ENCODE results near the gene CDK1. TPM values are rescaled to one million over a fixed set of nuclear protein-coding genes. Genes with fewer than 3 reads are reported as not detected.
A peak's percentile ranks its signal among the peaks of the same experiment; 100 is the strongest.

Gene CDK1
- total and polyA plus RNA-seq, 2 of the 8 experiments (the other 6 are each of a cell fraction or from before 2014, with no cell fraction given), result 29.4 to 111 TPM

DNA sequence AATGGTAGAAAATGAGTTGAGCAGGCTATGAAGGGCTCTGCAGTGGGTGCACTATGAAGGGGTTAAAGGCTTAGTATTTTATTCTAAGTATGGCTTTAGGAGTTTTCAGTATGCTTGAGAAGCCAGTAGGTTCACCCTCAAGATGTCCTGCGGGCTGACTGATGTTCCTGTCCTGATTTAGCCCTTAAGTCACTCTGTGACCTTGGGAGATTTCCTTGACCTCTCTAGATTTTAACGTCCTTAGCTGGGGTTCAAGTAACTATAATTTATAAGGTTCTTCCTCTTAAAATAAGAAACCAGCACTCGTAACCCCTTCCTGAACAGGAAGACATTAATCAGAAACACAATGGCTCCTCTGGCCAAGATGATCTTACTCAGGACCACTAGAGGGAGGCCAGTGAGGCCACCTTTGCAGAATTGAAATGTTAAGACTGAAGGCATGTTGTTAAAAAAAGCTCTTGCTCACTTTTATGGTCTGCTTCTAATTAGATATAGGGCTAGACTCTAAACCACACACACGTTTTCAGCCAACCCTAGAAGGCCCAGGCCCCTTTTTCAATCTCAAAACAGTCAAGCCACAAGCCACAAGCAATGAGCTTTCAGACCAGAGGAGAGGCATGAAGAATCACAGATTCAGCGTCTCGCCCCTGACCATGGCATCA is 41.9 kb downstream of the CDK1 start:
- H3K27ac ChIP-seq (ENCODE audit: low read depth, low read length), result no peak overlapping the region
- no peak overlapping the region for H3K56ac ChIP-seq (replicated peaks; ENCODE audit: insufficient read length, low read depth, low read length)
- POLR2A ChIA-PET (ENCODE audit: partially characterized antibody), result interaction anchor here (1.0 kb wide), 1 partner anchor 123 kb away, joined by 4 read pairs; no protein-coding TSS in a partner anchor
- 83% methylated on average over 6 of the region's 6 CpGs; no CpG with 5 or more reads in 1 of the 2 experiments for WGBS, 2 experiments (ENCODE audit: extremely low coverage in 1 of 2, insufficient coverage in 1 of 2, insufficient read length in 1 of 2, insufficient replicate concordance in 2 of 2, low coverage in 1 of 2, low lambda C conversion rate in 2 of 2, missing lambda C conversion rate in 1 of 2)
- H2AFZ ChIP-seq (ENCODE audit: low read length), result peak overlapping the region; percentile 90; the same call in 1 of the 2 replicates
- H2BK20ac ChIP-seq (ENCODE audit: low read length), result no peak overlapping the region
- no peak overlapping the region for H4K8ac ChIP-seq (ENCODE audit: extremely low read depth, insufficient read depth, low read length)
- no peak overlapping the region for H4K91ac ChIP-seq (replicated peaks; ENCODE audit: insufficient read length, low read length)
- no peak overlapping the region for H3K18ac ChIP-seq (ENCODE audit: extremely low read depth, low read length)
- no peak overlapping the region for H3K4ac ChIP-seq (replicated peaks; ENCODE audit: insufficient read length, low read depth, low read length)
- FAIRE-seq (no peak), DNase-seq (ENCODE audit: low read depth in 1 of 2, low spot score in 2 of 2) (no peak)
- no peak overlapping the region for H2BK5ac ChIP-seq (ENCODE audit: low read depth, low read length)
- H3K23ac ChIP-seq (ENCODE audit: insufficient read length), result no peak overlapping the region
- H4K20me1 ChIP-seq (replicated peaks in 1 of 2; ENCODE audit: control insufficient read depth in 1 of 2, insufficient read depth in 2 of 2, low read length in 2 of 2), result no peaks in the 10 kb centered on the region
- CTCF ChIA-PET (ENCODE audit: partially characterized antibody), result interaction anchor here (0.7 to 2.5 kb wide), 31 partner anchors 10 to 381 kb away, joined by 3 to 22 read pairs (median 4); no protein-coding TSS in a partner anchor
- H3K4me2 ChIP-seq (ENCODE audit: insufficient read depth in 1 of 2, low read depth in 2 of 2, low read length in 2 of 2), result no peak overlapping the region
- H3K36me3 ChIP-seq (ENCODE audit: control insufficient read depth in 2 of 4, insufficient read depth in 4 of 4, low read length in 3 of 4), result no peaks in the 10 kb centered on the region
- no peaks in the 10 kb centered on the region for H3K79me2 ChIP-seq (ENCODE audit: control insufficient read depth in 1 of 2, insufficient read depth in 2 of 2, low read length in 2 of 2)
- H3K4me1 ChIP-seq (replicated peaks in 1 of 4; ENCODE audit: control insufficient read depth in 3 of 4, insufficient read depth in 4 of 4, low read length in 3 of 4), result peaks cover 0 to 3% (median 0%) of the 10 kb centered on the region in 4 experiments; a peak in 1 of 7 replicates
- H3K4me3 ChIP-seq (ENCODE audit: extremely low read depth in 1 of 4, insufficient read depth in 2 of 4, low read depth in 3 of 4, low read length in 4 of 4), result no peak overlapping the region
- no peaks in the 10 kb centered on the region for H3K79me1 ChIP-seq (ENCODE audit: low read depth, low read length)
- no peaks in the 10 kb centered on the region for H3K23me2 ChIP-seq (ENCODE audit: low read depth, low read length)
- H3K14ac ChIP-seq (ENCODE audit: insufficient read length), result no peak overlapping the region
- no peak overlapping the region for H2AK5ac ChIP-seq (ENCODE audit: low read depth, low read length)
- no peak overlapping the region for H2BK12ac ChIP-seq (ENCODE audit: low read depth, low read length)
- no peak overlapping the region for H4K5ac ChIP-seq (ENCODE audit: insufficient read length, low read depth, low read length)
- H3K27me3 ChIP-seq (replicated peaks in 1 of 4; ENCODE audit: control insufficient read depth in 3 of 4, extremely low read depth in 1 of 4, insufficient read depth in 3 of 4, low read length in 3 of 4), result no peaks in the 10 kb centered on the region
- H2BK15ac ChIP-seq (ENCODE audit: low read length), result no peak overlapping the region
- no peak overlapping the region for H2BK120ac ChIP-seq (replicated peaks; ENCODE audit: low read depth, low read length)
- peak overlapping the region in 1 of 4 experiments; percentile 34; a peak in 1 of 7 replicates for H3K9ac ChIP-seq (replicated peaks in 1 of 4; ENCODE audit: extremely low read depth in 1 of 4, low read depth in 3 of 4, low read length in 3 of 4)
- no peaks in the 10 kb centered on the region for H3K9me3 ChIP-seq (ENCODE audit: insufficient read depth in 2 of 2, low read depth in 1 of 2, low read length in 1 of 2)
- peak; percentile 43 to 53 for TF ChIP-seq RAD21 (IDR thresholded peaks at IDR 0.05 in 1 of 2, conservative IDR thresholded peaks at IDR 0.05 in 1 of 2; ENCODE audit: low read depth in 2 of 2, low read length in 2 of 2)
- no peak for TF ChIP-seq TAF7 (optimal IDR thresholded peaks at IDR 0.05; ENCODE audit: borderline replicate concordance, low read depth, low read length)
- no peak for TF ChIP-seq RFX5 (IDR thresholded peaks at IDR 0.05; ENCODE audit: borderline replicate concordance, low read depth, low read length)
- no peak for TF ChIP-seq SUZ12 (IDR thresholded peaks at IDR 0.05; ENCODE audit: low read length)
- TF ChIP-seq, protein P1, sequence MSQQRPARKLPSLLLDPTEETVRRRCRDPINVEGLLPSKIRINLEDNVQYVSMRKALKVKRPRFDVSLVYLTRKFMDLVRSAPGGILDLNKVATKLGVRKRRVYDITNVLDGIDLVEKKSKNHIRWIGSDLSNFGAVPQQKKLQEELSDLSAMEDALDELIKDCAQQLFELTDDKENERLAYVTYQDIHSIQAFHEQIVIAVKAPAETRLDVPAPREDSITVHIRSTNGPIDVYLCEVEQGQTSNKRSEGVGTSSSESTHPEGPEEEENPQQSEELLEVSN (IDR thresholded peaks at IDR 0.05), result no peak
- no peak for TF ChIP-seq KDM5A (IDR thresholded peaks at IDR 0.05; ENCODE audit: low read length)
- no peak for TF ChIP-seq JUN (IDR thresholded peaks at IDR 0.05; ENCODE audit: low read depth, low read length)
- TF ChIP-seq, protein P2, sequence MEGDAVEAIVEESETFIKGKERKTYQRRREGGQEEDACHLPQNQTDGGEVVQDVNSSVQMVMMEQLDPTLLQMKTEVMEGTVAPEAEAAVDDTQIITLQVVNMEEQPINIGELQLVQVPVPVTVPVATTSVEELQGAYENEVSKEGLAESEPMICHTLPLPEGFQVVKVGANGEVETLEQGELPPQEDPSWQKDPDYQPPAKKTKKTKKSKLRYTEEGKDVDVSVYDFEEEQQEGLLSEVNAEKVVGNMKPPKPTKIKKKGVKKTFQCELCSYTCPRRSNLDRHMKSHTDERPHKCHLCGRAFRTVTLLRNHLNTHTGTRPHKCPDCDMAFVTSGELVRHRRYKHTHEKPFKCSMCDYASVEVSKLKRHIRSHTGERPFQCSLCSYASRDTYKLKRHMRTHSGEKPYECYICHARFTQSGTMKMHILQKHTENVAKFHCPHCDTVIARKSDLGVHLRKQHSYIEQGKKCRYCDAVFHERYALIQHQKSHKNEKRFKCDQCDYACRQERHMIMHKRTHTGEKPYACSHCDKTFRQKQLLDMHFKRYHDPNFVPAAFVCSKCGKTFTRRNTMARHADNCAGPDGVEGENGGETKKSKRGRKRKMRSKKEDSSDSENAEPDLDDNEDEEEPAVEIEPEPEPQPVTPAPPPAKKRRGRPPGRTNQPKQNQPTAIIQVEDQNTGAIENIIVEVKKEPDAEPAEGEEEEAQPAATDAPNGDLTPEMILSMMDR (IDR thresholded peaks at IDR 0.05; ENCODE audit: control extremely low read depth in 1 of 3, insufficient read depth in 1 of 3, low read depth in 1 of 3, low read length in 3 of 3), result peak in 2 of 3 experiments; percentile 31 to 51; a peak in 3 of 4 replicates

Measured in H1 (cell line).